Thyroid gland (tissue), 4 donors: ENCODE measurements around the gene AKNA.

Source experiments
- POLR2A ChIP-seq, 2 donors: fragments of 450-650 bp; IDR thresholded peaks; one replicate each; pipeline ENCODE4 v1.6.1; 2017; ENCODE audit warnings: antibody characterized with exemption in 2 of 2, mild to moderate bottlenecking in 2 of 2, moderate library complexity in 1 of 2
- TF ChIP-seq, protein P1 (sequence below), 6 experiments: fragments of 200-600 bp in 3 of 6; fragments of 450-650 bp in 3 of 6; sonication (generic) in 3 of 6; IDR thresholded peaks; one replicate each; pipeline ENCODE4 v1.5.1; 2016 to 2019; ENCODE audit warnings: antibody characterized with exemption in 6 of 6, mild to moderate bottlenecking in 2 of 6, inconsistent platforms in 1 of 6, moderate library complexity in 1 of 6

DNA sequence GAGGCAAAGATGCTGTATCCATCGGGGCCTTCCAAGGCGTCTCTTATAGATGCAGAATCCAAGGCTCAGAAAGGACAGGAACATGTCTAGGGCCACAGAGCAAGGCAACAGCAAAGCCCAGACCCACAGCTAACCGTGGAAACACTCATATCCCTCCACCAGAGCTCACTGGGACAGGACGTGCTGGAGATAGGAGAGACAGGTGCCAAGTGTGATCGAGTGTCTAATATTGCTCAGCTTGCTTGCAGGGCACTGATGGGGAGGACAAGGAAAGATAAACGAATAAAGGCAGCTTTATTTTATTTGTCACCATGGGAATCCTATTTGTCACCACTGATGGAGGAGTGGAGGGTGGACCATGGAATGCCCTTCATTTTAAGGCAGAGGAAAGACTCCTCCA, 44.0 kb upstream of the AKNA start:
- TF ChIP-seq, protein P1, sequence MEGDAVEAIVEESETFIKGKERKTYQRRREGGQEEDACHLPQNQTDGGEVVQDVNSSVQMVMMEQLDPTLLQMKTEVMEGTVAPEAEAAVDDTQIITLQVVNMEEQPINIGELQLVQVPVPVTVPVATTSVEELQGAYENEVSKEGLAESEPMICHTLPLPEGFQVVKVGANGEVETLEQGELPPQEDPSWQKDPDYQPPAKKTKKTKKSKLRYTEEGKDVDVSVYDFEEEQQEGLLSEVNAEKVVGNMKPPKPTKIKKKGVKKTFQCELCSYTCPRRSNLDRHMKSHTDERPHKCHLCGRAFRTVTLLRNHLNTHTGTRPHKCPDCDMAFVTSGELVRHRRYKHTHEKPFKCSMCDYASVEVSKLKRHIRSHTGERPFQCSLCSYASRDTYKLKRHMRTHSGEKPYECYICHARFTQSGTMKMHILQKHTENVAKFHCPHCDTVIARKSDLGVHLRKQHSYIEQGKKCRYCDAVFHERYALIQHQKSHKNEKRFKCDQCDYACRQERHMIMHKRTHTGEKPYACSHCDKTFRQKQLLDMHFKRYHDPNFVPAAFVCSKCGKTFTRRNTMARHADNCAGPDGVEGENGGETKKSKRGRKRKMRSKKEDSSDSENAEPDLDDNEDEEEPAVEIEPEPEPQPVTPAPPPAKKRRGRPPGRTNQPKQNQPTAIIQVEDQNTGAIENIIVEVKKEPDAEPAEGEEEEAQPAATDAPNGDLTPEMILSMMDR (IDR thresholded peaks at IDR 0.05), result no peak
- TF ChIP-seq POLR2A (IDR thresholded peaks at IDR 0.05), result no peak
